NT2/D1 (cell line): ENCODE results near the gene COL1A1.
A peak's percentile ranks its signal among the peaks of the same experiment; 100 is the strongest.

ENCODE experiments used
- DNase-seq: peaks from one replicate; pipeline ENCODE4 v3.0.0-alpha.2; 2011; ENCODE audit warnings: low read depth, low spot score
- H3K27me3 ChIP-seq: 2 replicates; pipeline ENCODE4 v1.6.0; 2011; ENCODE audit warnings: mild to moderate bottlenecking; ENCODE audit not compliant: insufficient read length, insufficient read depth
- H3K36me3 ChIP-seq: 2 replicates; pipeline ENCODE4 v1.6.1; 2011; ENCODE audit warnings: mild to moderate bottlenecking, low read length, mixed read lengths; ENCODE audit not compliant: insufficient read depth, insufficient read length
- H3K4me1 ChIP-seq: 2 replicates; pipeline ENCODE4 v1.5.1; 2011; ENCODE audit not compliant: insufficient read depth, insufficient read length
- H3K4me3 ChIP-seq: 2 replicates; pipeline ENCODE4 v1.5.1; 2011; ENCODE audit warnings: low read depth; ENCODE audit not compliant: insufficient read length
- H3K9ac ChIP-seq: 2 replicates; pipeline ENCODE4 v1.6.0; 2011; ENCODE audit warnings: low read depth; ENCODE audit not compliant: insufficient read length
- H3K9me3 ChIP-seq: 2 replicates; pipeline ENCODE4 v1.5.1; 2011; ENCODE audit warnings: mild to moderate bottlenecking, low read length; ENCODE audit not compliant: insufficient read depth
- SUZ12 ChIP-seq: IDR thresholded peaks from 2 replicates; pipeline ENCODE4 v1.6.1; 2011; ENCODE audit not compliant: insufficient read length, insufficient read depth; ENCODE audit errors: extremely low read depth
- YY1 ChIP-seq: IDR thresholded peaks from 2 replicates; pipeline ENCODE4 v1.6.1; 2011; ENCODE audit not compliant: insufficient read length, insufficient read depth
- ZNF274 ChIP-seq: IDR thresholded peaks from 2 replicates; pipeline ENCODE4 v1.6.1; 2011; ENCODE audit warnings: mild to moderate bottlenecking, low read depth, low read length

Gene COL1A1

GRCh38 chr17:50152736-50153135 is 48.7 kb downstream of the COL1A1 start:
- peak overlapping the region; percentile 75 for H3K9ac ChIP-seq
- H3K4me3 ChIP-seq, result peak overlapping the region; percentile 41
- H3K36me3 ChIP-seq, result peaks cover 5% of the 10 kb centered on the region
- no peaks in the 10 kb centered on the region for H3K9me3 ChIP-seq
- TF ChIP-seq YY1, result no peak
- no peak for TF ChIP-seq ZNF274
- TF ChIP-seq SUZ12, result no peak
- H3K4me1 ChIP-seq, result peaks cover 26% of the 10 kb centered on the region
- H3K27me3 ChIP-seq, result no peaks in the 10 kb centered on the region
- no peak for DNase-seq

- peak overlapping the region; percentile 41 for H3K4me3 ChIP-seq
- peaks cover 7% of the 10 kb centered on the region for H3K36me3 ChIP-seq
- no peaks in the 10 kb centered on the region for H3K9me3 ChIP-seq
- H3K4me1 ChIP-seq, result peaks cover 33% of the 10 kb centered on the region
- TF ChIP-seq YY1 (no peak), ZNF274 (no peak), SUZ12 (no peak)
- H3K9ac ChIP-seq, result peak overlapping the region; percentile 75
- H3K27me3 ChIP-seq, result no peaks in the 10 kb centered on the region
- peak; percentile 80 for DNase-seq
Measured at GRCh38 chr17:50151937-50152547, 49.4 kb downstream of the COL1A1 start.

- Histone ChIP-seq H3K4me1 (peaks cover 39% of the 10 kb centered on the region), H3K27me3 (no peaks in the 10 kb centered on the region)
Measured at GRCh38 chr17:50151041-50151936, 50.1 kb downstream of the COL1A1 start.

GRCh38 chr17:50150354-50151040 is 50.9 kb downstream of the COL1A1 start, which contains the start of gene PPP1R9B:
PPP1R9B (minus strand) TSS chr17:50150677; CDS start chr17:50150513, 164 bp downstream.
- Histone ChIP-seq H3K27me3 (no peaks in the 10 kb centered on the region), H3K4me3 (peak within 1 kb of the TSS; percentile 78), H3K9ac (peak within 1 kb of the TSS; percentile 95), H3K9me3 (no peaks in the 10 kb centered on the region), H3K36me3 (peaks cover 22% of the 10 kb centered on the region), H3K4me1 (peaks cover 40% of the 10 kb centered on the region)
- TF ChIP-seq YY1 (no peak), ZNF274 (no peak), SUZ12 (no peak)
- DNase-seq, result no peak

More at GRCh38 chr17:50151041-50151936, 50.1 kb downstream of the COL1A1 start:
- peak overlapping the region; percentile 95 for H3K9ac ChIP-seq
- H3K36me3 ChIP-seq, result peaks cover 15% of the 10 kb centered on the region
- peak; percentile 70 for DNase-seq
- no peaks in the 10 kb centered on the region for H3K9me3 ChIP-seq
- H3K4me3 ChIP-seq, result peak overlapping the region; percentile 78
- TF ChIP-seq SUZ12 (no peak), YY1 (no peak), ZNF274 (no peak)

GRCh38 chr17:50149417-50150353 is 51.7 kb downstream of the COL1A1 start:
- no peak for TF ChIP-seq YY1
- TF ChIP-seq SUZ12, result no peak
- TF ChIP-seq ZNF274, result no peak
- H3K9me3 ChIP-seq, result no peaks in the 10 kb centered on the region
- no peak for DNase-seq
- peaks cover 42% of the 10 kb centered on the region for H3K4me1 ChIP-seq
- peaks cover 31% of the 10 kb centered on the region for H3K36me3 ChIP-seq
- H3K9ac ChIP-seq, result peak overlapping the region; percentile 95
- no peaks in the 10 kb centered on the region for H3K27me3 ChIP-seq
- H3K4me3 ChIP-seq, result peak overlapping the region; percentile 78

- H3K9me3 ChIP-seq, result no peaks in the 10 kb centered on the region
- peak overlapping the region; percentile 78 for H3K4me3 ChIP-seq
- peak overlapping the region; percentile 88 for H3K9ac ChIP-seq
- no peaks in the 10 kb centered on the region for H3K27me3 ChIP-seq
- DNase-seq, result no peak
- no peak for TF ChIP-seq YY1
- TF ChIP-seq SUZ12, result no peak
- TF ChIP-seq ZNF274, result no peak
- H3K4me1 ChIP-seq, result peaks cover 38% of the 10 kb centered on the region
- peaks cover 37% of the 10 kb centered on the region for H3K36me3 ChIP-seq
Measured at GRCh38 chr17:50149091-50149416, 52.4 kb downstream of the COL1A1 start.
